Stimulated activated CD4-positive, alpha-beta T cell treated with anti-CD3 and anti-CD28 coated beads, Interleukin-2, amount 100 ng/mL, for 24 hours (primary cell): ENCODE data around the gene TNRC6C.
"Not testable (repeated sequence)": the region's sequence is repeated elsewhere in the genome, so short reads cannot be mapped to it uniquely, and the experiment has no call there.

Source experiments
- DNase-seq, 2 donors: peaks; one replicate each; pipeline ENCODE4 v3.0.0-alpha.2; 2020

TNRC6C gene

GRCh38 chr17:77968788-77969187, 10.3 kb downstream of the TNRC6C start:
- DNase-seq: no peak

- DNase-seq: not testable (repeated sequence)
Measured at GRCh38 chr17:77972271-77972670, 13.8 kb downstream of the TNRC6C start.

GRCh38 chr17:77973953-77974352, 15.4 kb downstream of the TNRC6C start:
- no peak for DNase-seq

- no peak for DNase-seq
Measured at GRCh38 chr17:77974396-77974795, 15.9 kb downstream of the TNRC6C start.

GRCh38 chr17:77982430-77982829, 23.9 kb downstream of the TNRC6C start:
- DNase-seq: not testable (repeated sequence)

GRCh38 chr17:77990301-77990700, 31.8 kb downstream of the TNRC6C start:
- DNase-seq: no peak

GRCh38 chr17:77993735-77994134, 35.2 kb downstream of the TNRC6C start:
- not testable (repeated sequence) for DNase-seq

- DNase-seq: peak in 1 of 2 donors; percentile 22
Measured at GRCh38 chr17:77995146-77995852, 36.8 kb downstream of the TNRC6C start.

GRCh38 chr17:77996256-77996655, 37.8 kb downstream of the TNRC6C start:
- DNase-seq: no peak

GRCh38 chr17:77999413-78000173, 41.1 kb downstream of the TNRC6C start:
- DNase-seq: no peak

- DNase-seq: no peak
Measured at GRCh38 chr17:78000341-78000740, 41.8 kb downstream of the TNRC6C start.

- no peak for DNase-seq
Measured at GRCh38 chr17:78001182-78001581, 42.7 kb downstream of the TNRC6C start.

GRCh38 chr17:78001612-78002011, 43.1 kb downstream of the TNRC6C start:
- no peak for DNase-seq

GRCh38 chr17:78002166-78002565, 43.7 kb downstream of the TNRC6C start:
- no peak for DNase-seq

- DNase-seq: no peak
Measured at GRCh38 chr17:78005452-78006171, 47.1 kb downstream of the TNRC6C start.

GRCh38 chr17:78006338-78006737, 47.8 kb downstream of the TNRC6C start:
- no peak for DNase-seq

GRCh38 chr17:78007647-78008046, 49.1 kb downstream of the TNRC6C start:
- no peak for DNase-seq

- peak in 1 of 2 donors; percentile 17 for DNase-seq
Measured at GRCh38 chr17:78010759-78011158, 52.3 kb downstream of the TNRC6C start.

- DNase-seq: no peak
Measured at GRCh38 chr17:78012428-78012827, 53.9 kb downstream of the TNRC6C start.

- DNase-seq: peak; percentile 33 to 61
Measured at GRCh38 chr17:78013683-78014467, 55.4 kb downstream of the TNRC6C start.

- DNase-seq: no peak
Measured at GRCh38 chr17:78014646-78015045, 56.1 kb downstream of the TNRC6C start.

GRCh38 chr17:78016852-78017251, 58.3 kb downstream of the TNRC6C start:
- no peak for DNase-seq
